HepG2 (cell line): ENCODE data around the gene PEX14.

Experiments
- RFX5 ChIP-seq: IDR thresholded peaks from 2 replicates; pipeline ENCODE4 v1.6.1; 2011; ENCODE audit warnings: low read depth, low read length, improper control_type of control experiment
- YEATS4 ChIP-seq: sonication (generic); formaldehyde crosslinking; IDR thresholded peaks from 2 replicates; pipeline ENCODE4 v1.4.0; 2020; ENCODE audit warnings: missing genetic modification reagents, borderline replicate concordance
- ZBTB21 ChIP-seq: sonication (generic); formaldehyde crosslinking; IDR thresholded peaks from 2 replicates; pipeline ENCODE4 v1.4.0; 2020; ENCODE audit warnings: missing genetic modification reagents
- ZNF230 ChIP-seq: sonication (generic); formaldehyde crosslinking; IDR thresholded peaks from 2 replicates; pipeline ENCODE4 v1.4.0; 2020; ENCODE audit warnings: mild to moderate bottlenecking, missing genetic modification reagents
- TF ChIP-seq, protein P1 (sequence below): sonication (generic); formaldehyde crosslinking; IDR thresholded peaks from 2 replicates; pipeline ENCODE4 v1.4.0; 2020; ENCODE audit warnings: missing genetic modification reagents
- TF ChIP-seq, protein P2 (sequence below): sonication (generic); formaldehyde crosslinking; IDR thresholded peaks from 2 replicates; pipeline ENCODE4 v1.5.0; 2020; ENCODE audit warnings: mild to moderate bottlenecking, missing genetic modification reagents, moderate library complexity

DNA sequence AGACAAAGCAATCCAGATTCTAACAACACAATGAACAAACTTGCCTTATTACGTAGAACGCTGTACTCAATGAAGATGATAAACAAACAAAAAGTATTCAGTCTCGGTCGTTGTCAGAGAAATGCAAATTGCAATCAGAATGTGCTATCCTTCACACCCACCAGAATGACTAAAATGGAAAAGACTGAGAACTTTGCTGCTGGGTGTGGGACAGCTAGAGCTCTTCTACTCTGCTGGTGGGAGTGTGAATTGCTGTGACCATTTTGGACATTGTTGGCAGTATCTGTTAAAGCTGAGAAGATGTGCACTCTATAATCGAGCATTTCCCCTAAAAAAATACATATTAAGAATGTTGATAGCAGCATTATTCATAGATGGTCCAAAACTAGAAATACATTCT lies 111.4 kb downstream of the PEX14 start:
- TF ChIP-seq RFX5 (no peak), YEATS4 (CRISPR knock-in tag) (no peak), ZBTB21 (CRISPR knock-in tag) (no peak), ZNF230 (CRISPR knock-in tag) (no peak)
- TF ChIP-seq, protein P1, sequence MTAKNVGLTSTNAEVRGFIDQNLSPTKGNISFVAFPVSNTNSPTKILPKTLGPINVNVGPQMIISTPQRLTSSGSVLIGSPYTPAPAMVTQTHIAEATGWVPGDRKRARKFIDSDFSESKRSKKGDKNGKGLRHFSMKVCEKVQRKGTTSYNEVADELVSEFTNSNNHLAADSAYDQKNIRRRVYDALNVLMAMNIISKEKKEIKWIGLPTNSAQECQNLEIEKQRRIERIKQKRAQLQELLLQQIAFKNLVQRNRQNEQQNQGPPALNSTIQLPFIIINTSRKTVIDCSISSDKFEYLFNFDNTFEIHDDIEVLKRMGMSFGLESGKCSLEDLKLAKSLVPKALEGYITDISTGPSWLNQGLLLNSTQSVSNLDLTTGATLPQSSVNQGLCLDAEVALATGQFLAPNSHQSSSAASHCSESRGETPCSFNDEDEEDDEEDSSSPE (CRISPR knock-in tag), result no peak
- TF ChIP-seq, protein P2, sequence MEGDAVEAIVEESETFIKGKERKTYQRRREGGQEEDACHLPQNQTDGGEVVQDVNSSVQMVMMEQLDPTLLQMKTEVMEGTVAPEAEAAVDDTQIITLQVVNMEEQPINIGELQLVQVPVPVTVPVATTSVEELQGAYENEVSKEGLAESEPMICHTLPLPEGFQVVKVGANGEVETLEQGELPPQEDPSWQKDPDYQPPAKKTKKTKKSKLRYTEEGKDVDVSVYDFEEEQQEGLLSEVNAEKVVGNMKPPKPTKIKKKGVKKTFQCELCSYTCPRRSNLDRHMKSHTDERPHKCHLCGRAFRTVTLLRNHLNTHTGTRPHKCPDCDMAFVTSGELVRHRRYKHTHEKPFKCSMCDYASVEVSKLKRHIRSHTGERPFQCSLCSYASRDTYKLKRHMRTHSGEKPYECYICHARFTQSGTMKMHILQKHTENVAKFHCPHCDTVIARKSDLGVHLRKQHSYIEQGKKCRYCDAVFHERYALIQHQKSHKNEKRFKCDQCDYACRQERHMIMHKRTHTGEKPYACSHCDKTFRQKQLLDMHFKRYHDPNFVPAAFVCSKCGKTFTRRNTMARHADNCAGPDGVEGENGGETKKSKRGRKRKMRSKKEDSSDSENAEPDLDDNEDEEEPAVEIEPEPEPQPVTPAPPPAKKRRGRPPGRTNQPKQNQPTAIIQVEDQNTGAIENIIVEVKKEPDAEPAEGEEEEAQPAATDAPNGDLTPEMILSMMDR (CRISPR knock-in tag), result no peak
